GM19372 (cell line): ENCODE data around the gene LRMDA.

Source experiments
- ATAC-seq: cut with Tn5 transposase; IDR thresholded peaks from one replicate; pipeline ENCODE4 v1.9.1; 2021; ENCODE audit warnings: mild to moderate bottlenecking, low read depth, moderate library complexity; ENCODE audit not compliant: unreplicated experiment

Gene LRMDA

GRCh38 chr10:75682649-75683557 lies 251.5 kb downstream of the LRMDA start:
- no peak for ATAC-seq

GRCh38 chr10:75685187-75685586 lies 253.8 kb downstream of the LRMDA start:
- ATAC-seq = no peak

GRCh38 chr10:75688506-75689300 lies 257.3 kb downstream of the LRMDA start:
- no peak for ATAC-seq

GRCh38 chr10:75693489-75693888 lies 262.1 kb downstream of the LRMDA start:
- ATAC-seq = no peak

- no peak for ATAC-seq
Observed at GRCh38 chr10:75694269-75694668, 262.8 kb downstream of the LRMDA start.

GRCh38 chr10:75694790-75695189 lies 263.4 kb downstream of the LRMDA start:
- ATAC-seq = no peak

- no peak for ATAC-seq
Observed at GRCh38 chr10:75695994-75696393, 264.6 kb downstream of the LRMDA start.

GRCh38 chr10:75696536-75696935 lies 265.1 kb downstream of the LRMDA start:
- ATAC-seq = no peak

- no peak for ATAC-seq
Observed at GRCh38 chr10:75703191-75703854, 271.9 kb downstream of the LRMDA start.

- no peak for ATAC-seq
Observed at GRCh38 chr10:75705426-75705825, 274.0 kb downstream of the LRMDA start.

- ATAC-seq = no peak
Observed at GRCh38 chr10:75707080-75707840, 275.8 kb downstream of the LRMDA start.

GRCh38 chr10:75708060-75708459 lies 276.6 kb downstream of the LRMDA start:
- no peak for ATAC-seq

GRCh38 chr10:75709245-75709644 lies 277.8 kb downstream of the LRMDA start:
- ATAC-seq = no peak

GRCh38 chr10:75709811-75710210 lies 278.4 kb downstream of the LRMDA start:
- ATAC-seq = no peak

GRCh38 chr10:75712242-75712880 lies 280.9 kb downstream of the LRMDA start:
- ATAC-seq = no peak

GRCh38 chr10:75716506-75716905 lies 285.1 kb downstream of the LRMDA start:
- no peak for ATAC-seq

GRCh38 chr10:75717126-75717916 lies 285.9 kb downstream of the LRMDA start:
- ATAC-seq = no peak

- no peak for ATAC-seq
Observed at GRCh38 chr10:75718991-75719390, 287.6 kb downstream of the LRMDA start.

- no peak for ATAC-seq
Observed at GRCh38 chr10:75720157-75720556, 288.7 kb downstream of the LRMDA start.
